8988T (cell line): Measurements from ENCODE around the gene DIDO1.

Source experiments
- DNase-seq: peaks from one replicate; pipeline ENCODE4 v3.0.0; 2011

Gene DIDO1

DNA sequence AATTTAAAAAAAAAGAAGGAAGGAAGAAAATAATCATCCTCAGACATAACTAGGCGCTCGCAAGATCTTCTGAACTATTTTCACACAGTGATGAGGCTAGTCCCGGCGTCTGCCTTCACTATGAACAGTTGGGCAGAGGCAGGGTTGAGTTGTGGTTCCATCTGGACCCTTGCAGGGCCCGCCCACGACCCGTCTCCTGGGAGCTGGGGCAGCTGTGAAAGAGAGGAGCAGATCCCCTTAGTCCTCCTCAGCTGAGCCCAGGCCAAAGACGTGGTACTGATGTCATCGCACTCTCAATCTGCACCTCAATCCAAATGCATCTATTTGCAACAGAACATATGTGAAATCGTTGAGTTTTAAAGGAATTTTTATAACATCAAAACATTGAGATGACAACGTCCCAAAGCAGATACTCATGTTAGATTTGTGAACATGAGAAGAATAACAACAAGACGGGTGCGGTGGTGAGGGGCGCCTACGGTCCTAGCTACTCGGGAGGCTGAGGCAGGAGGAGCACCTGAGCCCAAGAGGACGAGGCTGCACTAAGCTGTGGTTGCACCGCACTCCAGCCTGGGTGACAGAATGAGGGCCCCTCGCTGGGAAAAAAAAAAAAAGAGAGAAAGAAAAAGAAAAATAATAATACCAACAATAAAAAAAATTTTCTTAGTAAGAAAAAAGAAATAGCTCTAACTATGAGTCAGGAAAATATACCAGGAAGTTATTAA lies 80.0 kb downstream of the DIDO1 start:
- DNase-seq: no peak

DNA sequence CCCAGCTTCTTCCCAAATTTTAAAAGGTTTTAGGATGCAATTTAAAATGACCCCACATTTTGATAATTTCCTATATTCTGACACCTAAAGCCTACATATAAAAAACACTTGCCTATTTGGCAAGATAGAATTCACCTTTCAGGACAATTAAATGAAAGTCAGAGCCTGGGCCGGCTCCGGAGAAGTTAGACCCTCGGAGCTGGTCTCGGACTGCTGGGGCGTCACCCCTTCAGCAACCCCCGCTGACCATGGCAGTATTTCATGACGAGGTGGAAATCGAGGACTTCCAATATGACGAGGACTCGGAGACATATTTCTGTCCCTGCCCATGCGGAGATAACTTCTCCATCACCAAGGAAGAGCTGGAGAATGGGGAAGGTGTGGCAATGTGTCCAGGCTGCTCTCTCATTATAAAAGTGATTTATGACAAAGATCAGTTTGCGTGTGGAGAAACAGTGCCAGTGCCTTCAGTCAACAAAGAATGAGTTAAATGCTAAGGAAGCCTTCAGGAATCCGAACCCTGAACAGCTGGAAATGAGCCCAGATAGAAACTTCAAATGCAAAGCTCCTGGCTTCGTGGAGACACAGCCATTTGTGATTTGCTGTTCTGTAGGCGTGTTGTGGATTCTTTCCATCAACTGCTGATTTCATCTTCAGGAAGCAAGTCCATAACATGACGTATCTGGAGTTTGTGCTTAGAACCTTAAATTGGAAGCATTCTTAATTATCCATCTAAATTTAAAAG lies 80.7 kb downstream of the DIDO1 start:
- DNase-seq: no peak

- DNase-seq: no peak
Measured at GRCh38 chr20:62844182-62844581, 82.1 kb downstream of the DIDO1 start.

DNA sequence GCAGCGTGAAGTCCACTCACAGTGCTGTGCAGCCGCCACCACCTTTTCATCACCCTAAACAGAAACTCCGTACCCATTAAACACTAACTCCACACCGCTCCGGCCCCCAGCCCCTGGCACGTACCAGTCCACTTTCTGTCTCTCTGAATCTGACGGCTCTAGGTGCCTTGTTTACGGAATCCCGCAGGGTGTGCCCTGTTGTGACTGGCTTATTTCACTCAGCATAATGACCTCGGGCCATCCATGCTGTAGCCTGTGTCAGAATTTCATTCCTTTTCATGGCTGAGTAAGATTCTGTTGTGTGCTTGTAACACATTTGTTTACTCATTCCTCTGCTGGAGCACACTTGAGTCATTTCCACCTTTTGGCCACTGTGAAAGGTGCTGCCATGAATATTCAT lies 82.6 kb downstream of the DIDO1 start:
- DNase-seq: no peak

- DNase-seq: no peak
Measured at GRCh38 chr20:62841705-62842212, 84.5 kb downstream of the DIDO1 start.

GRCh38 chr20:62840244-62841197 lies 85.8 kb downstream of the DIDO1 start:
- no peak for DNase-seq

DNA sequence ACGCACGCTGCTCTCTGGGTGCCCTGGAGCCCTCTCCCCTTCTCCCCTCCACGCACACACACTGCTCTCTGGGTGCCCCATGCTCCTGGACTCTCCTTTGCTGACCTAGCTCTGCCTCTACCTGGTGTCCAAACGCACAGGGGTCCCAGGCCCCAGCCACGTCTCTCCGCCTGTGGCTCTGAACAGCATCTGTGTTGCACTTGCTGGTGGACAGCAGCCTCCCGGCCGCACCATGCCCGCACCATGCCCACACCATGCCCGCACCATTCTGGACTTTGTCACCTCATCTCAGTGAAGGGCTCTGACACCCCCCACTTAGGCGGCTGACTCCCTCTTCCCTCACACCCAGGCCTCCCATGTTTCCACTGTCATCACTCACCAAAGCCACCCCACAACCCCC lies 86.5 kb downstream of the DIDO1 start:
- DNase-seq: no peak

- no peak for DNase-seq
Measured at GRCh38 chr20:62839261-62839660, 87.0 kb downstream of the DIDO1 start.

- no peak for DNase-seq
Measured at GRCh38 chr20:62838128-62838891, 88.0 kb downstream of the DIDO1 start.

GRCh38 chr20:62837790-62838127 lies 88.5 kb downstream of the DIDO1 start:
- no peak for DNase-seq

DNA sequence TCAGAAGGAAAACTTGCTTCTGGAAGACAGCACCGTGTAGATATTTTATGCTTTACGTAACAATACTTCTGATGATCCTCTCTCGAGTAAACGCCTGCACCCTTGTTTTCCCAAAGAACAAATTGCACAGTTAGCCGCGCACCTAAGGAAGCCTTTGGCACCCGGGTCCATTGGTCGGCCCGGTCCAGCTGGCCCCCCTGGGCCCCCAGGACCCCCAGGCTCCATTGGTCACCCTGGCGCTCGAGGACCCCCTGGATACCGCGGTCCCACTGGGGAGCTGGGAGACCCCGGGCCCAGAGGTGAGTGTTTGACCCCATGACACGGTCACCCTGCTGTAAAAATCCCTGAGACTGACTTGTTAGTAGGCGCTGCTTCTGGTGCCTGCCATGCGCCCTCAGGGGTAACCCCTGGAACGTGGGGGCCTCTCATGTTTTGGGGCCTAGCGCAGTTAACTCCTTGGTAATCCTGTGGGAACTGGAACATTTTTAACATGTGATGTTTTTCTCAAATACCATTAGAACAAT lies 89.3 kb downstream of the DIDO1 start:
- no peak for DNase-seq

GRCh38 chr20:62835931-62836861 lies 90.1 kb downstream of the DIDO1 start:
- no peak for DNase-seq

- DNase-seq: no peak
Measured at GRCh38 chr20:62834967-62835730, 91.2 kb downstream of the DIDO1 start.

DNA sequence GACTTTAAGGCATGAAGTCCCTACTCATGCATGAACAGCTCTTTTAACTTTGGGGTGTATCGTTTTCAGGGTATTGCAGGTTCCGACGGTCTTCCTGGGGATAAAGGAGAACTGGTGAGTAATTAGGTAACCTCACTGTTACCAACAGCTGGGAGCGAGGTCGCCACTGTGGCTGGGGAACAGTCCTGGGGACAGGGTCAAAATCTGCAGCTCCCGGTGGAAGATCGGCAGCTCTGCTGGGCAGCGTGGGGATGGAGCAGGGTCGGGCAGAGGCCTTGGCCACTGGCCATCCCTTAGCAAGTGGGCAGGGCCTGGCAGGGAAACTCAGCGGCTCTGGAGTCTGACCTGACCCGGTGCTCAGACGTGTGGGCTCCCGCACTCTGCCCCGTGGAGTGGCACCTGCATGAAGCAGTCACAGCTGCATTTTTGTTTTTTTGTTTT lies 93.3 kb downstream of the DIDO1 start:
- DNase-seq: no peak

DNA sequence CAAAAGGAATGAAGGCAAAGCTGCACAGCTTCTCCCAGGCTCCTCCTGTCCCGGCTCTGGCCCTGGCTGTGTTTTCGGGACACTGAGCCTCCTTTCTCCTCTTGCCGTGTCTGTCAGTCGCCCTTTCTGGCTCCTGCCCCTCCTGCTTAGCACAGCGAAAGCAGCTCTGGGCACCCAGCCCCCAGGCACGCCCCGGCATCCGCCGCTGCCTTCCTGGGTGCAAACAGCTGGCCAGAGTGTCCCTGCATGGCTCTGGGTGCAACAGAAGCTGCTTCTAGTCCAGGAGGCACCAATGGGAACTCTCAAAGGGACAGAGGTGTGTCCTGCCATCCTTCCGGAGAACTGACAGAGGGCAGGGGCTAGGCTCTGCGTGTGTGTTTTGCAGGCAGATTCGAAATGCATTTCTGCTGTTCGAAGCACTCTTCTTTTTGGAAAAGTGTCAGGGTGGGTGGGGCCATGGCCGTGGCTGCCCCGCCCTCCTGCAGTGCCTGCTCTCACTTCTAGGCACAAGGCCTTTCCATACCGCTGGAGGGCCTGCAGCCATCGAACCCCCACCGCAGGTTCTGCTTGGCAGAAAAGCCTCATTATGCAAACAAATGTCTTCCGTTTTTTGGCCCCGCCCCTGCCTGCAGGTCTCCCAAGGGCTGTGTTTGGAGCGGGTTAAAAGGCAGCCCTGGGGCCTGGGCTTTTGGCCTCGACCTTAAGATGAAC lies 93.9 kb downstream of the DIDO1 start:
- no peak for DNase-seq

DNA sequence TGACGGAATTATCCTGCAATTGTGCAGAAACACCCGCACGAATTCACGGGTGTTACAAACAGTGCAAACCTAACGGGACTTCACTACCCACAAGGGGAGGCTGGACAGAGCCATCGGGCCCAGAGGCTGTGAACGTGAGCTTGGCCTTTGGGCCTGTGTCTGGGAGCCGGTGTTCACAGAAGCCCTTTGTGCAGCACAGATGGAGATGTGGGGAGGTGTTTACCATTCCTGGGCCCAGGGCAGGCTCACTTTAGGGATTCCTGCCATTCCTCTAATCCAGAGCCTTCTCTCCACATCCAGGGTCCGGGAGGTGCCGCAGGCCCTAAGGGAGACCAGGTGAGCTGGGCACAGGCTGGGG lies 94.5 kb downstream of the DIDO1 start:
- DNase-seq: no peak

GRCh38 chr20:62831361-62831788 lies 94.9 kb downstream of the DIDO1 start:
- DNase-seq: no peak

DNA sequence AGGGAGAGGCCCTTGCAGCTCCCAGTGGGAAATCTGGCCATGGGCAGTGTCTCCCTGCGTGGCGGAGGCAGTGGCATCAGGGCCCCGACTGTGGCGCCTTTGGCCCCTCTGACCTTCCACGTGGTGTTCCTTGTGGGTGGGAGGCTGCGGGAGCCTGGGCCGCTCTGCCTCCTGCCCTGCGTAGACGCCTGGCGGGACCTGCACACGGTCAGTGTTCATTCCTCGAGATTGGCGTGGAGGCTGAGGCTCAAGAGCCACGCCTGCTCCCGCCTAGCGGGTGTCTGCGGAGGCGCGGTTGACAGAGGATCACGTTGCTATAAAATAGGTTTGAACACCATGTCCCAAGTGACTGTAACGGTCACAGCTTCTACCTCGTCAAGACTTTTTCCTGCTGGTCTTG lies 95.5 kb downstream of the DIDO1 start:
- no peak for DNase-seq

GRCh38 chr20:62830251-62830650 lies 96.1 kb downstream of the DIDO1 start:
- DNase-seq: no peak
